Panc1 (cell line): Measurements from ENCODE around the gene SORBS1. TPM values are rescaled to one million over a fixed set of nuclear protein-coding genes. Genes with fewer than 3 reads are reported as not detected.
A peak's percentile ranks its signal among the peaks of the same experiment; 100 is the strongest.

Experiments used
- ATAC-seq: fragments of 200-7000 bp; cut with Tn5 transposase; 2 replicates; pipeline ENCODE4 v1.9.1; 2020; ENCODE audit warnings: mild to moderate bottlenecking, moderate library complexity
- BruUV-seq: library from RNA; stranded (reverse); fragments of 400-500 nt; replicated peaks from 2 replicates; lab custom pipeline; 2021; lab: Mats Ljungman, UMichigan
- CTCF ChIA-PET: fragments of 300-600 bp; sonication (Branson Sonifier 250); formaldehyde crosslinking; loops from one replicate; lab custom pipeline; 2022; ENCODE audit warnings: antibody characterized with exemption; lab: Charles Lee
- POLR2A ChIA-PET: fragments of 300-600 bp; sonication (Branson Sonifier 250); formaldehyde crosslinking; loops from one replicate; lab custom pipeline; 2022; ENCODE audit warnings: antibody characterized with exemption; lab: Charles Lee
- DNase-seq: peaks from one replicate; pipeline ENCODE4 v3.0.0-alpha.2; 2010; ENCODE audit warnings: low read depth, low spot score
- H3K27ac ChIP-seq: 2 replicates; pipeline ENCODE4 v1.5.1; 2011; ENCODE audit warnings: mild to moderate bottlenecking, low read length, inconsistent platforms
- H3K27me3 ChIP-seq: fragments of 200-500 bp; sonication (Bioruptor generic); 2 replicates; pipeline ENCODE4 v1.6.0; 2014; ENCODE audit warnings: low read length, inconsistent platforms; ENCODE audit not compliant: control insufficient read depth, insufficient read depth
- H3K36me3 ChIP-seq: fragments of 200-500 bp; sonication (Bioruptor generic); 2 replicates; pipeline ENCODE4 v1.5.1; 2014; ENCODE audit warnings: inconsistent platforms, mild to moderate bottlenecking, low read length, moderate library complexity; ENCODE audit not compliant: control insufficient read depth, insufficient read depth
- H3K4me1 ChIP-seq: 2 replicates; pipeline ENCODE4 v1.5.1; 2011; ENCODE audit warnings: inconsistent platforms, mild to moderate bottlenecking, low read length, moderate library complexity; ENCODE audit not compliant: control insufficient read depth, insufficient read depth
- H3K4me3 ChIP-seq, 2 experiments: 2 replicates each; pipeline ENCODE4 v1.5.1; 2011 to 2012; ENCODE audit warnings: low read depth in 2 of 2, low read length in 2 of 2, mild to moderate bottlenecking in 2 of 2, inconsistent platforms in 1 of 2, moderate library complexity in 1 of 2
- H3K9me3 ChIP-seq: fragments of 200-500 bp; sonication (Bioruptor generic); 2 replicates; pipeline ENCODE4 v1.5.1; 2014; ENCODE audit warnings: low read depth, mild to moderate bottlenecking, inconsistent platforms, low read length, moderate library complexity; ENCODE audit not compliant: control insufficient read depth, insufficient read depth
- CTCF ChIP-seq: fragments of 450-650 bp; IDR thresholded peaks from 2 replicates; pipeline ENCODE4 v1.5.1; 2017; ENCODE audit warnings: mild to moderate bottlenecking
- POLR2AphosphoS5 ChIP-seq: IDR thresholded peaks from 2 replicates; pipeline ENCODE4 v1.6.1; 2012; ENCODE audit warnings: mild to moderate bottlenecking, low read depth, low read length, moderate library complexity
- REST ChIP-seq, 2 experiments: IDR thresholded peaks; 2 replicates each; pipeline ENCODE4 v1.6.1; 2011 to 2012; ENCODE audit warnings: low read depth in 2 of 2, control low read depth in 1 of 2, low read length in 1 of 2, mild to moderate bottlenecking in 1 of 2, moderate library complexity in 1 of 2; ENCODE audit not compliant: insufficient read depth in 1 of 2
- SIN3A ChIP-seq: IDR thresholded peaks from 2 replicates; pipeline ENCODE4 v1.6.1; 2012; ENCODE audit warnings: low read depth, mild to moderate bottlenecking, low read length, moderate library complexity, borderline replicate concordance; ENCODE audit not compliant: insufficient read depth
- TCF7L2 ChIP-seq: IDR thresholded peaks from 2 replicates; pipeline ENCODE4 v1.6.1; 2011; ENCODE audit warnings: mild to moderate bottlenecking, low read depth, low read length, inconsistent platforms
- in situ Hi-C: cut with HindIII; loops from 2 replicates; pipeline ENCODE4 v1.10.0; 2016; ENCODE audit warnings: low sequenced_read_pairs, low pct_unique_long_range_greater_than_20kb
- intact Hi-C: fragments of 100-400 bp; cut with micrococcal nuclease; formaldehyde crosslinking; loops from one replicate; pipeline ENCODE4 v1.10.0; 2022; ENCODE audit not compliant: unreplicated experiment
- total RNA-seq: library from RNA; stranded (reverse); gene quantifications from one replicate; pipeline ENCODE4 v1.2.1, GENCODE V29; 2021; ENCODE audit not compliant: unreplicated experiment

SORBS1 gene
- total RNA-seq, 1 experiment from 2014 or later, result 29.4 TPM

- TF ChIP-seq SIN3A (no peak), TCF7L2 (no peak), POLR2AphosphoS5 (no peak), CTCF (no peak)
- DNase-seq (no peak), ATAC-seq (peak; percentile 77)
- no TSS peak for BruUV-seq
- POLR2A ChIA-PET, result no interaction called here
- Histone ChIP-seq H3K4me1 (peaks cover 7% of the 10 kb centered on the region), H3K4me3 (no peak overlapping the region), H3K27me3 (no peaks in the 10 kb centered on the region), H3K9me3 (no peaks in the 10 kb centered on the region), H3K27ac (no peak overlapping the region), H3K36me3 (no peaks in the 10 kb centered on the region)
- intact Hi-C loops, result no loop called here
- in situ Hi-C loops, result no loop called here
- CTCF ChIA-PET, result interaction anchor here (0.5 to 0.7 kb wide), 3 partner anchors 14 to 244 kb away, joined by 3 to 5 read pairs (median 3); no protein-coding TSS in a partner anchor
Measured at GRCh38 chr10:95388539-95388938, 172.6 kb downstream of the SORBS1 start.

- ATAC-seq, result peak; percentile 36; the same call in 1 of the 2 replicates
- in situ Hi-C loops, result no loop called here
- POLR2A ChIA-PET, result no interaction called here
Measured at GRCh38 chr10:95388109-95388471, 173.1 kb downstream of the SORBS1 start.

More at GRCh38 chr10:95388109-95388471, 173.1 kb downstream of the SORBS1 start:
- no peaks in the 10 kb centered on the region for H3K36me3 ChIP-seq
- intact Hi-C loops, result no loop called here
- CTCF ChIA-PET, result interaction anchor here (0.5 kb wide), 1 partner anchor 42 kb away, joined by 5 read pairs; no protein-coding TSS in a partner anchor
- TF ChIP-seq REST (IDR thresholded peaks at IDR 0.05; ENCODE audit: insufficient read depth in 1 of 2, low read depth in 2 of 2, low read length in 1 of 2) (no peak), TCF7L2 (no peak), SIN3A (no peak), POLR2AphosphoS5 (no peak), CTCF (no peak)
- no peak for DNase-seq
- no peak overlapping the region for H3K4me3 ChIP-seq
- no peaks in the 10 kb centered on the region for H3K27me3 ChIP-seq
- BruUV-seq, result no TSS peak
- H3K4me1 ChIP-seq, result peaks cover 7% of the 10 kb centered on the region
- H3K9me3 ChIP-seq, result no peaks in the 10 kb centered on the region
- H3K27ac ChIP-seq, result no peak overlapping the region
